CD4-positive, alpha-beta T cell treated with Interleukin-12 subunit alpha and Interleukin-12 subunit beta, for 1 hour (primary cell): ENCODE measurements around the gene C11orf21.
"Not testable (repeated sequence)": the region's sequence is repeated elsewhere in the genome, so short reads cannot be mapped to it uniquely, and the experiment has no call there.

ENCODE experiments used
- DNase-seq: peaks from one replicate; pipeline ENCODE4 v3.0.0-alpha.2; 2020

The C11orf21 gene

GRCh38 chr11:2295971-2296912, 5.5 kb downstream of the C11orf21 start:
- DNase-seq = no peak

GRCh38 chr11:2294926-2295290, 6.8 kb downstream of the C11orf21 start:
- no peak for DNase-seq

- no peak for DNase-seq
Measured at GRCh38 chr11:2293984-2294925, 7.5 kb downstream of the C11orf21 start.

DNA sequence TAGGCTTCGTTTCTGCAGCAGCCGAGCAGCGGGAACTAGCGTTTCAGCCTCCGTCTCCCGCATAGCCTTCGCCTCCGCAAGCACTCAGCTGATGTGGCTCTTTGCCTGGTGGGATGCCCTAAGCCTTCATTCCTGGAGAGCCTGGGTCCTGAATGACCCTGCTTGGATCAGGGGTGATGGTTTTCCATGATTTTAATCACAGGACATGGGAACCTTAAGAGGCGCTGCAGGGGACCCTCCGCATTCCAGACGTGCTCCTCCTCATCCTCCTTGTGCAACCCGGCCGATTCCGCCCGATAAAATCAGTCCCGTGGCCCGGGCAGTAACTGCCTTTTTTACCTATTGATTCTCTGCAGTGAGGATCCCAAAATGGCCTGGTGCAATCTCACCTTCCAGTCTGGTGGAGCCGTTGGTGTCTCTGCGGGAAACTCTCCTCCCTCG, 8.2 kb downstream of the C11orf21 start:
- no peak for DNase-seq

GRCh38 chr11:2290351-2290841, 11.3 kb downstream of the C11orf21 start:
- DNase-seq = no peak

GRCh38 chr11:2289859-2290258, 11.9 kb downstream of the C11orf21 start:
- no peak for DNase-seq

GRCh38 chr11:2289350-2289749, 12.4 kb downstream of the C11orf21 start:
- DNase-seq = no peak

GRCh38 chr11:2287091-2287490, 14.6 kb downstream of the C11orf21 start:
- no peak for DNase-seq

GRCh38 chr11:2286350-2286749, 15.4 kb downstream of the C11orf21 start:
- not testable (repeated sequence) for DNase-seq

DNA sequence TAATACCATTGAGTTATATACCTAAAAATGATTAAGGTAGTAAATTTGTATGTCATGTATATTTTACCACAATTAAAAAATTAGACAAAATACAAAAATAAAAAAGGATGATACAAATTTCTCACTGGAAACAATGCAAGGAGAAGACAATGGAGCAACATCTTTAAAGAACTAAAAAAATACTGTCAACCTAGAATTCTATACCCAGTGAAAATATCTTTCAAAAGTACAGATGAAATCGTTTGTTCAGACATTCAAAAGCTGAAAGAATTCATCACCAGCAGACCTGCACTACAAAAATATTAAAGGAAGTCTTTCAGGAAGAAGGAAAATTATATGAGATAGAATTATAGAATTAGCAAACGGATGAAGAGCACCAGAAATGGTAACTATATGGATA, 21.5 kb downstream of the C11orf21 start:
- no peak for DNase-seq

- no peak for DNase-seq
Measured at GRCh38 chr11:2277933-2278523, 23.7 kb downstream of the C11orf21 start.

GRCh38 chr11:2277008-2277346, 24.7 kb downstream of the C11orf21 start:
- DNase-seq = no peak

GRCh38 chr11:2276280-2277007, 25.3 kb downstream of the C11orf21 start:
- DNase-seq = no peak

DNA sequence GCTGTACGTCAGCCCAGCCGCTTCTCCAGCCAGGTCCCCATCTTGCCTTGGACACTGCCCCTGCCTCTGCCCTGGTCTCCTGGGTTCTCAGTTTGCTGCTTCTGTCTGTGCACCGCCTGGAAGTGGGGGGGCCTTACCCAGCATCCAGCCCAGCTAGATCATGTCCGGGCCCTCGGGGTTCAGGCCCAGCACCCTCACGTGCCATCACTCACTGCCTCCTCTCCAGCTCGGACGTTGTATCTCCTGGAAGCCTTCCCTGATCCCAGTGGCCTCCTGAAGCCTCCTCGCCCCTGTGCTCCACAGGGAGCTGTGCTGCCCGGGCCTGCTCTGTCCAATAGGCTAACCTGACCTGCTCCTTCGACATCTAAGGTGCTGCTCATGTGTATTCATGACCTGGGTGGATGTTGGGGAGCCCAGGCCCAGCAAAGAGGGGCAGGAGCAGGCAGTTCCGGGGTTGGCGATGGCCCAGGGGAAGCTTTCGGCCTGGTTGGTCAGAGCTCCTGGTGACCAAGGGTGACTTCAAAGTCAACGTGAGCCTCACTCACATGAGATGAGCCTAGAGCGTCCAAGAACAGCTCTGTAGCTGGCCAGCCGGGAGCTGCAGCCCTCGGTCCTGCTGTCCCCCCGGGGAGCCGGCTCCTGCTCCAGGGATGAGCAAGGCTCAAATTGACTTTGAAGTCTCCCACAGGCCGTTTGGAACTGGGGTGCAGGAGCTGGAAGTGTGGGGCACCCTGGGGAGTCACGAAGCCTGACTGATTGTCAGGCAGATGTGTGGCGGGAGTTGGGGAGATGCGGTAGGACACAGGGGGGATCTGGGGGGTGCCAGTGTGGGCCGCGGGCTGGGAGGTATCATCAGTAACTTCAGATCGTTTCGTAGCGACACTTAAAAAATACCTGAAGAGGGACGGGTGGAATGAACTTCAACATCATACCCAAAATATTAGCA, 26.1 kb downstream of the C11orf21 start:
- DNase-seq = no peak

DNA sequence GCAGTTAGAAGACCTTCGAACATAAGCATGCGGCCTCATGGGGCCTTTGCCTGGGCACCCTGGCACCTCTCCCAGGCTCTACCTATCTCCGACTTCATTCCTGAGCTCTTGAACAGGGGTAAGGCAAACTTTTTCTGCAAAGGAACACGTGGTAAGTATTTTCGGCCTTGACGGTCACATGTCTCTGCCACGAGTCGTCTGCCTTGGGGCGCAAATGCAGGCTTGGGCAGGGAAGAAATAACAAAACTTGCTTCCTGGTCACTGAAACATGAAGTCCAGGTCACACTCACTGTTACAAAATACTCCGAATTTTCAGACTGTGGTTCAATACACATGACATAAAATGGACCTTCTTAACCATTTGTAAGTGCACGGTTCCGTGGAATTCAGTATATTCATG, 27.9 kb downstream of the C11orf21 start:
- no peak for DNase-seq

DNA sequence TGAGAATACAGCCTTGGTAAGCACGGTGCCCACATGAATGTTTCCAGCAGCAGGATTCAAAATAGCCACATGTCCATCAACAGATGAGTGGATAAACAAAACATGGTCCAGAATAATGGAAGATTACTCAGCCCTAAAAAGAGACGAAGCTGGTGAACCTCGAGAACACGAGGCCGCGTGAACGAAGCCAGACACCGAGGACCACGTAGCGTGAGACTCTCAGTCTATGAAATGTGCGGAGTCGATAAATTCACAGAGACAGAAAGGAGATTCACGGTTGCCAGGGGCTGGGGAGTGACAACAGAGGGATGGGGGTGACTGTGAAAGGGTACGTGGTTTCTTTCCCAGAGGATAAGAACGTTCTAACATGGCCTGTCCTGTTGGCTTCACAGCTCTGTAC, 28.4 kb downstream of the C11orf21 start:
- DNase-seq = no peak

- no peak for DNase-seq
Measured at GRCh38 chr11:2272946-2273280, 28.8 kb downstream of the C11orf21 start.

- no peak for DNase-seq
Measured at GRCh38 chr11:2272228-2272945, 29.3 kb downstream of the C11orf21 start.

- no peak for DNase-seq
Measured at GRCh38 chr11:2271327-2272227, 30.1 kb downstream of the C11orf21 start.

- peak; percentile 66 for DNase-seq
Measured at GRCh38 chr11:2271077-2271326, 30.7 kb downstream of the C11orf21 start.
